HUES48 (cell line): ENCODE data around the gene NOL11.

Source experiments
- H3K27ac ChIP-seq: one replicate; pipeline ENCODE4 v1.7.0; 2013; ENCODE audit warnings: low read depth, low read length, inconsistent platforms
- H3K27me3 ChIP-seq: 2 replicates; pipeline ENCODE4 v1.6.1; 2013; ENCODE audit warnings: mild to moderate bottlenecking, low read length; ENCODE audit not compliant: control insufficient read depth, insufficient read depth
- H3K36me3 ChIP-seq: 2 replicates; pipeline ENCODE4 v1.6.1; 2013; ENCODE audit warnings: low read length; ENCODE audit not compliant: control insufficient read depth, insufficient read depth
- H3K4me1 ChIP-seq: 2 replicates; pipeline ENCODE4 v1.6.1; 2013; ENCODE audit warnings: mild to moderate bottlenecking, low read length; ENCODE audit not compliant: control insufficient read depth, insufficient read depth
- H3K4me3 ChIP-seq: 2 replicates; pipeline ENCODE4 v1.5.1; 2013; ENCODE audit warnings: mild to moderate bottlenecking, low read depth, low read length
- H3K9ac ChIP-seq: 2 replicates; pipeline ENCODE4 v1.6.1; 2013; ENCODE audit warnings: mild to moderate bottlenecking, low read depth, low read length, moderate library complexity
- H3K9me3 ChIP-seq: 2 replicates; pipeline ENCODE4 v1.6.1; 2013; ENCODE audit warnings: low read length; ENCODE audit not compliant: control insufficient read depth, insufficient read depth

The NOL11 gene

DNA sequence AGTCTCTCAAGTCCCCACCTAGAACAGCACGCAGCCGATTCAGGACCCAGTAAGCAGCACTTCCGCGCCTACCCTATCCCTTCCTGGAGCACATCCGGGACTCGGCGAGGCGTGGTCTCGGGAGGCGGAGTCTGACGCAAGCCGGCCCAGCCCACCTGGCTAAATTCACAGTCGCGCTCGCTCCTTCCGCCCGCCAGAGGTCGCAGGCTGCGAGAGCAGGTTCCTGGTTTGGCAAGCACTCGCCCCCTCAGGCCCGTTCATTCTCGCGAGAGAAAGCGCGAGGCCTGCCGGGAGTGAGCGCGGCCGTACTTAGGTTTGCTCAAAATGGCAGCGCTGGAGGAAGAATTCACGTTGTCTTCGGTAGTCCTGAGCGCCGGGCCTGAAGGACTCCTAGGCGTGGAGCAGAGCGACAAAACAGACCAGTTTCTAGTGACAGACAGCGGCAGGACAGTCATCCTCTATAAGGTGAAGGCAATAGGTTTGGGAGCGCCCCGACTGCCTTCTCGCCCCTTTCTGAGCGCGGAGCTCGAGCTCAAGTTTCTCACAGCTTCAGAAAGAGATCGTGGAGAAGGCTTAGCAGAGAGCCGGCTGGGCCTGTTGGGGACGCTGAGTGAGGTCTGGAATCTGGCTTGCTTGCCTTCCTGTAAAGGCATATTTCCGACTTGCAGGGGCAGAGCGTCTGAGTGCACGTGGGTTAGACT is at the start of gene NOL11:
Gene NOL11 (plus strand): TSS at position 313 of the 701 bp plus-strand sequence. CDS start 12 bp downstream, at position 325.
- H3K27me3 ChIP-seq, result no peaks in the 10 kb centered on the region
- peaks cover 35% of the 10 kb centered on the region for H3K36me3 ChIP-seq
- peak within 1 kb of the TSS; percentile 97 for H3K4me3 ChIP-seq
- no peaks in the 10 kb centered on the region; the same call in 1 of the 2 replicates for H3K9me3 ChIP-seq
- peak within 1 kb of the TSS; percentile 99 for H3K27ac ChIP-seq
- H3K9ac ChIP-seq, result peak within 1 kb of the TSS; percentile 95
- H3K4me1 ChIP-seq, result no peaks in the 10 kb centered on the region; the same call in 1 of the 2 replicates

DNA sequence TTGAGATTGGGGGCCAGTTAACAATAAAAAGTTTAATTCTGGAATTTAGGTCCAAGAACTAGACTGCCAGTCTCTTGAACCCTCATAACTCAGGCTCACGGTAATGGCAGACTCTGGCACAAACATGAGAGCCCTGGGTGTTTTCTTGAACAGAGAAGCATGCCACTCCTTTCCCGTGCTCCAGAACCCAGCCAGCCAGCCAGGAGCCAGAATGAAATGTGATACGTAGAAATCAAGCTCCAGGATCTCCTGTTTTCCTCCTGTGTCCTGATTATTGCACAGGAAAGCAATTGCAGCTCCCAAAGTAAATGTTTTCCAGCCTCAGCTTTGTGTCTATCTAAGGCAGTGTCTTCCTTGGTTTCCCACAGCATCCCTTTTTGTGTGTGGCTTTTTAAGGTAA is 46.2 kb upstream of the NOL11 start:
- no peak overlapping the region for H3K27ac ChIP-seq
- no peaks in the 10 kb centered on the region for H3K27me3 ChIP-seq
- H3K4me3 ChIP-seq, result no peak overlapping the region
- no peaks in the 10 kb centered on the region for H3K4me1 ChIP-seq
- no peak overlapping the region for H3K9ac ChIP-seq
- no peaks in the 10 kb centered on the region for H3K9me3 ChIP-seq
- peaks cover 14% of the 10 kb centered on the region for H3K36me3 ChIP-seq

- Histone ChIP-seq H3K4me1 (no peaks in the 10 kb centered on the region), H3K36me3 (peaks cover 14% of the 10 kb centered on the region), H3K4me3 (no peak overlapping the region), H3K27ac (no peak overlapping the region), H3K9ac (no peak overlapping the region), H3K9me3 (no peaks in the 10 kb centered on the region), H3K27me3 (no peaks in the 10 kb centered on the region)
Observed at GRCh38 chr17:67672592-67673335, 45.0 kb upstream of the NOL11 start.

DNA sequence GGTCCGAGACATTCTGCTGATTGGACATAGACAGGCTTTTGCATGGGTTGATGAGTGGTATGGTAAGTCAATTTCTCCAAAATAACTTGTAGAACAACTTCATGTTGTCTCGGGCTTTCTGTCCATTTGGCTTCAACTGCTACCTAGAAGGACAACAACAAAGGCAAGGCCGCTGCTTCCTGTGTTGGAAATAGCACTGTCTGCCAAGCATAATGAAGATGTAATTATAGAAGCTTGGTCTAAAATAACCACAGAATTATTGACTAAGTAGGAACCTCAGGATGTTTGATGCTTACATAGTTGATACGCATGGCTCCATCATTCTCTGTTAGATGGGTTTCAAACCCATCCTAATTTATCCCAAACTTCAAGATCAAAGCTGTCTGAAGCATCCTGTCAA is 42.3 kb upstream of the NOL11 start:
- no peak overlapping the region for H3K4me3 ChIP-seq
- no peak overlapping the region for H3K27ac ChIP-seq
- peaks cover 10% of the 10 kb centered on the region for H3K36me3 ChIP-seq
- no peaks in the 10 kb centered on the region for H3K27me3 ChIP-seq
- H3K4me1 ChIP-seq, result no peaks in the 10 kb centered on the region
- no peak overlapping the region for H3K9ac ChIP-seq
- H3K9me3 ChIP-seq, result no peaks in the 10 kb centered on the region

- Histone ChIP-seq H3K4me3 (no peak overlapping the region), H3K27ac (no peak overlapping the region), H3K36me3 (peaks cover 10% of the 10 kb centered on the region), H3K9me3 (no peaks in the 10 kb centered on the region), H3K27me3 (no peaks in the 10 kb centered on the region), H3K9ac (no peak overlapping the region), H3K4me1 (no peaks in the 10 kb centered on the region)
Observed at GRCh38 chr17:67676305-67676704, 41.4 kb upstream of the NOL11 start.

DNA sequence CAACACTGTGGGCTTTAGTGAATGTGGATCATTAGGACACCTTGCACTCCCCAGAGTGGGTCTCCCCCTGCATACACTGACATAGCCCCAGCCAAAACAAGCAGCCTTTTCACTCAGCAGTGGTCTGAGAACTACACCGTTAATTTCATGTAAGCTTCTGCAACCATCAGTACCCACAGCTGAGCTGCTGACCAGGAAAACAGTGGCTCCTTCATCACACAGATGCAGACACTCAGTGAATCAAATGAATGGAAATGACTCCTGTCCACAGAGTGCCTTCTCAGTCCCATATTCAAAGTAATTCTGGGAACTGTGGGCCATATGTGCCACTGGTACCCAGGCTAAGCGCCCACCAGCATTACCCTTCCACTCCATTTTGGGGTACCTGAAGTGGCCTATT is 39.3 kb upstream of the NOL11 start:
- Histone ChIP-seq H3K27me3 (no peaks in the 10 kb centered on the region), H3K4me1 (no peaks in the 10 kb centered on the region), H3K9me3 (no peaks in the 10 kb centered on the region), H3K4me3 (no peak overlapping the region), H3K27ac (no peak overlapping the region), H3K9ac (no peak overlapping the region), H3K36me3 (peaks cover 10% of the 10 kb centered on the region)

DNA sequence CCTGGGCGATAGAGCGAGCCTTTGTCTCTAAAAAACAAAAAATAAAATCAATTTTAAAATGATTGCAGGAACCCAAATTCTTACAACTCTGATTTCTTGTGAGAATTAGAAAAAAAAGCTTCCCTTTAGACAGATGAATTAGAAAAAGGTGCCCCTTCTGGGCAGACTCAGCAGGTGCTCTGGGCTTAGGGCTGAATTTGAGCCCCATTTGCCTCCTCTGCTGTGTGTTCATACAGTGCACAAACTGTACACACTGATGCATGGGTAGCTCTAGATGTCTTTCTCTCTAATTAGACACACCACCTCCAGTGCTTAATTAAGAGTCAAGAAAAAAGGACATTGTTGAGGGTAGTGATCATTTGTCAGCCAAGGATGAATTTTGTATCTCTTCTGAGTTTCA is 38.5 kb upstream of the NOL11 start:
- H3K4me1 ChIP-seq, result no peaks in the 10 kb centered on the region
- no peaks in the 10 kb centered on the region for H3K27me3 ChIP-seq
- no peak overlapping the region for H3K27ac ChIP-seq
- H3K9me3 ChIP-seq, result no peaks in the 10 kb centered on the region
- no peak overlapping the region for H3K9ac ChIP-seq
- H3K4me3 ChIP-seq, result no peak overlapping the region
- peaks cover 10% of the 10 kb centered on the region for H3K36me3 ChIP-seq

- Histone ChIP-seq H3K9me3 (no peaks in the 10 kb centered on the region), H3K9ac (no peak overlapping the region), H3K27ac (no peak overlapping the region), H3K36me3 (peaks cover 10% of the 10 kb centered on the region), H3K4me1 (no peaks in the 10 kb centered on the region), H3K4me3 (no peak overlapping the region), H3K27me3 (no peaks in the 10 kb centered on the region)
Observed at GRCh38 chr17:67679721-67680120, 38.0 kb upstream of the NOL11 start.

GRCh38 chr17:67680445-67681224 is 37.1 kb upstream of the NOL11 start:
- Histone ChIP-seq H3K27me3 (no peaks in the 10 kb centered on the region), H3K9ac (no peak overlapping the region), H3K36me3 (peaks cover 4% of the 10 kb centered on the region), H3K27ac (no peak overlapping the region), H3K4me3 (no peak overlapping the region), H3K4me1 (no peaks in the 10 kb centered on the region), H3K9me3 (no peaks in the 10 kb centered on the region)

DNA sequence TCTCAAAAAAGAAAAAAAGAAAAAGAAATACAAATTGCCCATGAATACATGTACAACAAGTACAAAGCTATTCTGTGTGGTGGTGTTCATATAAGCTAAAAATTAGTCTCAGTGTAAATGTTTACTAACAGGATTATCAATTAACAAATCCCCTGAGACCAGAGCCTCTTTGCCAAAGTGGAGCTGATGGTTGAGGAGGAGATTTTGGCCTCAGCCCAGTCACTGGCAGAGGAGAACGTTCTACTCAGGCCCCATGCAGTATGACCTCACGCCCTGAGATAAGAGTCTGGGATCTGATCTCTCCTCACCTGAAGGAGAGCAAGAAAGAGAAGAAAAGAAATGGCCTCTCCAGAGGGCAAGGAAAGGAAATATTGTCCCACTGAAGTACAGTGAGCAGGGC is 35.5 kb upstream of the NOL11 start:
- H3K9me3 ChIP-seq, result no peaks in the 10 kb centered on the region
- H3K36me3 ChIP-seq, result peaks cover 6% of the 10 kb centered on the region
- H3K27me3 ChIP-seq, result no peaks in the 10 kb centered on the region
- H3K4me3 ChIP-seq, result no peak overlapping the region
- no peak overlapping the region for H3K9ac ChIP-seq
- no peaks in the 10 kb centered on the region for H3K4me1 ChIP-seq
- no peak overlapping the region for H3K27ac ChIP-seq

DNA sequence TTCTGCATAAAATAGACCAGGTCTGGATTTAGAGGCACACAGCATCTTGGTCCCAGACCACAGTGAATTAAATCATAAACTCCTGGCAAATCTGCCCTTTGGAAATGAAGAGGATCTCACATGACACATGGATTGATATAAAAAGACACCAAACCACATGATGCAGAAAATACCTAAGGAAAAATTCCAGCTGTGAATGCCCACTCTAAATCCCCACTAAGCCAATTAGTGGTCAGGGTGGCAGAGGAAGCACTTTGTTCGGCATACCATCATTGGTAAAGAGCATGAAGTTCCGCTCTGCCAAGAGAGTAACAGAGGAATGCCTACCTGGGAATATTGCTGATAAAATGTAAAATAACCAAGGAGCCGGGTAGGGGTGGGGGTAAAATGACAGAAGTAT is 32.4 kb upstream of the NOL11 start:
- no peaks in the 10 kb centered on the region for H3K9me3 ChIP-seq
- H3K36me3 ChIP-seq, result peaks cover 8% of the 10 kb centered on the region
- H3K27ac ChIP-seq, result no peak overlapping the region
- peaks cover 3% of the 10 kb centered on the region; the same call in 1 of the 2 replicates for H3K4me1 ChIP-seq
- no peak overlapping the region for H3K4me3 ChIP-seq
- no peak overlapping the region for H3K9ac ChIP-seq
- no peaks in the 10 kb centered on the region for H3K27me3 ChIP-seq
